NCI-H510A treated with DMSO at 0.1 percent for 48 hours (cell line): ENCODE data around the gene FAM171A1.
A peak's percentile ranks its signal among the peaks of the same experiment; 100 is the strongest.

Experiments used
- DNase-seq: peaks from one replicate; lab custom pipeline; 2025; lab: John Stamatoyannopoulos, UW

FAM171A1 gene

DNA sequence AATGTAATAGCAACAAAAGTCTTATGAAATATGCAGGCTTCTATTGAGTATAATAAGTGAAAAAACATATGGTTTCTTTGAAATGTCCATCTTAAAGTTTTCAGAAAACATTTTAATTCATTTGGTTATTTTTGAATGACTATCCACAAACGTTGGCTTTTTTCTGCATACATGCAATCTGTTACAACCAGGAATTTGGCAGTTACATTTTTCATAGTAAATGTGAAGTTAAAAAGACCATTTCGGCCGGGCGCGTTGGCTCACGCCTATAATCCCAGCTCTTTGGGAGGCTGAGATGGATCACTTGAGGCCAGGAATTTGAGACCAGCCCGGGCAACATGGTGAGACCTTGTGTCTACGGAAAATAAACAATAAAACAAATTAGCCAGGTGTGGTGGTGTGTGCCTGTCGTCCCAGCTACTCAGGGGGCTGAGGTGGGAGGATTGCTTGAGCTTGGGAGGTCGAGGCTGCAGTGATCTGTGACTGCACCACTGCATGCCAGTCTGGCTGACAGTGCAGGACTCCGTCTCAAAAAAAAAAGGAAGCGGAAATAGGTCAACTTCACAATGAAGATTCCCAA is 128.7 kb downstream of the FAM171A1 start:
- DNase-seq, result no peak

- no peak for DNase-seq
Measured at GRCh38 chr10:15241306-15241705, 129.8 kb downstream of the FAM171A1 start.

DNA sequence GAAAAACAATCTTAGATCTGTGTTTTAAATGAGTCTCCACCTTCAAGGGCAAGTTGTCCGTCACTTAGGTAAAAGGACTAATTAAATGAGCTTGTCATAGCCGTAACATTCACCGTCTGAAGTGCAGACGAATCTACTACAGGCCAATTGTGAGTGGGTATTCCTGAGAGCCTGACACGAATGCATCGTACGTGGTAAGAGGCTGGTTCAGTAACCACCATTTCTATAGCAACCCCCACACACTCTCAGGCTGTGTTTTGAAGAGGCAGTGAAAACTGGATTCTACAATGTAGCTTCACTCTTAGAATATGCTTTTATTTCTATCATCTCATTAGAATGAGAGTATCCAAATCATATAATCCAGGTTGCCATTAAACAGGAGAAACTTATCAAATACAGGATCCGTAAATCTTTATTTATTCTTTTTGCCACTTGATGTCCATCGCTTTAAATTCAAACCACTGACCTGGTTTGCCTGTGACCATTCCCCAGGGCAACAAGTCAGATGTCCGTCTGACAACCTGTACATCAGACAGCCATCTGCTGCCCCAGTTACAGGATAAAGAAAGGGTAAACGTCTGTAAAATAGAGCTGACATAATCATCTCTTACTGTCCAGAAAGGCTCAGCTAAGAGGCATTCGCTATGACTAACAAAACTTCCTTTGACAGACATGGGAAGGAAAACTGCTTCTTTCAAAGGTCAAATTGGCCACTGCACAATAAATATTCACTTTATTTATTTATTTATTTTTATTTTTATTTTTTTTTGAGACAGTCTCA is 132.3 kb downstream of the FAM171A1 start:
- no peak for DNase-seq

DNA sequence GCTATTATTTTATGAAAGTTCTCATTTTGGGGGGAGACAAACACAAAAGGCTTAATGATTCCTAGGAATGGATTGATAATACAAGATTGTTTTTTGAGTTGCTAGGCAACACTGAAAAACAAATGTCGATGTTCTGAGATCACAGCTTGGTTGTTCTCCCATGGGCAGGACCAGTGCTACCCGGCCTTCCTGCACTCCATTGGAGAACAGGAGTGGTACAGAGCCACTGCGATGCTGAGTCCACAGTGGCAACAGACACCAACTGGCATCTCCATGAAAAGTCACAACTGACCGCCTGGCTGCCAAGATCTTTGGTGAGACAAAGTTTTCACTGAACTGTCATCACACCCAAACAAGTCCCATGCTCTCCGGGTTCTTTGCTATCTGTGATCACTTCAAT is 133.7 kb downstream of the FAM171A1 start:
- DNase-seq, result no peak

DNA sequence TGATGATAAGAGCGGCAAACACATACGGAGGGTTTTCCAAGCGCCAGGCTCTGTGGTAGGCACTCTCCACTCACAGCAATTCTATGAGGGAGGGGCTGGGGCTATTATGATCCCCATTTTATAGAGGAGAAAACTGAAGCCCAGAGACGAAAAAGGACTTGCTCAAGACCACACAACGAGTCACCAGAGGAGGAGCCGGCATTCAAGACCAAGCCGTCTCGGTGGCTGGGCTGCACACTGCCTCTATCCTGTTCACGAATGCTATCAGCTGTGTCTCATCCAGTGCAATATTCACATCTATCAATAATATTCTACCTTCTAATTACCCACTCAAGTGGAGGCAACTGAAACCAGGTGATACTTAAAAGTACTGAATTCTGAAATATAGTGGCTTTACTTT is 134.7 kb downstream of the FAM171A1 start:
- DNase-seq, result no peak

- no peak for DNase-seq
Measured at GRCh38 chr10:15232279-15232678, 138.8 kb downstream of the FAM171A1 start.

- no peak for DNase-seq
Measured at GRCh38 chr10:15231426-15231825, 139.7 kb downstream of the FAM171A1 start.

- no peak for DNase-seq
Measured at GRCh38 chr10:15230257-15230656, 140.8 kb downstream of the FAM171A1 start.

DNA sequence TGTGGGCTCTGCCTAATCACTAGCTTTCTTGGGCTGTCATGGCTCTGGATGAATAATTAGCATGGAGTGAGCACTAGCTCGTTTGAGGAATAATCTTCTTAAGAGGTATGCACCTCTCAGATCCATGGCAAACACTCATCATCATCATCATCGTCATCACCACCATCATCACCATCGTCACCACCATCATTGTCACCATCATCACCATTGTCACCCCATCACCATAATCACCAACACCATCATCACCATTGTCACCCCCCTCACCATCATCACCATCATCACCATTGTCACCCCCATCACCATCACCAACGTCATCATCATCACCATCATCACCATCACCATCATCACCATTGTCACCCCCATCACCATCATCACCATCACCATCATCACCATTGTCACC is 141.8 kb downstream of the FAM171A1 start:
- DNase-seq, result no peak

DNA sequence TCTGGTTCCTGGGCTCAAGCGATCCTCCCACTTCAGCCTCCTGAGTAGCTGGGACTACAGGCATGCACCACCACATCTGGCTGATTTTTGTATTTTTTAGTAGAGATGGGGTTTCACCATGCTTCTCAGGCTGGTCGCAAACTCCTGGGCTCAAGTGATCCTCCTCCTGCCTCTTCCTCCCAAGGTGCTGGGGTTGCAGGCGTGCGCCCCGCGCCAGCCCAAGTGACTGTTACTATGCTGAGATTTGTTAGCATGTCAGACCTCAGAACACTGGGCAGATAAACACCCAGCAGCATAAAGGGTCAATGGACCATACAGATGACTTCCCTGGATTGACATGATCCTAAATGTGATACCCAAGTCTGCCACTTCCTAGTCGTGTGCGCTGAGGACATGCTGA is 142.7 kb downstream of the FAM171A1 start:
- DNase-seq, result no peak

- DNase-seq, result no peak
Measured at GRCh38 chr10:15227611-15228372, 143.3 kb downstream of the FAM171A1 start.

- DNase-seq, result no peak
Measured at GRCh38 chr10:15225511-15225910, 145.6 kb downstream of the FAM171A1 start.

GRCh38 chr10:15224948-15225347 is 146.1 kb downstream of the FAM171A1 start:
- DNase-seq, result no peak

DNA sequence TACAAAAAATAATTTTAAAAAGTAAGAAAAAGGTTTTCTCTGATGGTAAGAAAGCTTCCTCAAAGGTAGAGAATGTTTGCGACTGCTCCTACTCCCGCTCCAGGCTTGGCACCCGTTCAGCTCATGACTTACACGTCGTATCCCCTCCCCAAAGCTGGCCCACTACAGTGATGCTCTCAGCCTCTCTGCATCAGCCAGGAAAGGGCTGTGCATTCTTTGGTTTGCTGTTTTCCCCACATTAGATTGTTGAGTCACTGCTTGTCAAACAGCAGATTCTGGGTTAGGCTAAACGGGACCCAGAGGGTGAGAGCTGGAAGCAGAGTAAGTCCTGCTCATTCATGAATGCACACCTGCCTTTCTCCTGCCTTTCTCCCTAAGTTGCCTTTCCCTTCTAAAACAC is 147.9 kb downstream of the FAM171A1 start:
- DNase-seq, result no peak

DNA sequence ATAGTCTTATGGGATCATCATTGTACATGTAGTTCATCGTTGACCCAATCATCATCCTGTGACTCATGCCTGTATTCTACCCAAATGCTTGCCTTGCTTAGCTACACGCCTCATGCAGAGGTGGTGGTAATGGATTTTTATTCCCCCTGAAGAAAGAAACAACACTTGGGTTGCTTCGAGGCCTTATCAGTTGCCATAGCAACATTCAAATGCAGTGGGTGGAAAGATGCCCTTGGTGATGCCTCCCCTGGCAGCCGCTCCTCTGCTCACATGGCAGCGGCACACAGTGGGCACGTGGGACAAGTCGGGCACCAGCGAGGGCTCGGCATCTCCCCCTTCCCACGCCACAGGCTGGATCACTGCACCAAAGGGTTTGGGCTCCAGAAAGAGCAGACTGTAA is 148.6 kb downstream of the FAM171A1 start:
- no peak for DNase-seq

DNA sequence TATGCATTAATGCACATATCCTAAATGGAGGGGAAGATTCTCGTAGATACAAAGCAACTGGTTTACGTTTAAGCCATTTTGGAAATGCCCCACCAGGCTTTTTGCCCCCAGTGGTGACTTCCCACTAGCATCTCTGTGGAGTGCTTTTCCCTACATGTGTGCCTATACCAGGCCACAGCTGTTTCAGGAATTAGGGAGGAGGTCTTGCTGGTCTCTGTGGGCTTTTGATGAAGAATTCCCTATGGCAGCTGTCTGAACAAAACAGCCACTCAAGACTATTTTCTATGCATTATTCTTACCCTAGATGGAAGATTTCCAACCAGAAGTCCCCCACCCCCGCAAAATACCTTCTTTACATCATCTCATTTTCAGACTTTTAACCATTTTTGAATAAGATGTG is 150.6 kb downstream of the FAM171A1 start:
- DNase-seq, result no peak

DNA sequence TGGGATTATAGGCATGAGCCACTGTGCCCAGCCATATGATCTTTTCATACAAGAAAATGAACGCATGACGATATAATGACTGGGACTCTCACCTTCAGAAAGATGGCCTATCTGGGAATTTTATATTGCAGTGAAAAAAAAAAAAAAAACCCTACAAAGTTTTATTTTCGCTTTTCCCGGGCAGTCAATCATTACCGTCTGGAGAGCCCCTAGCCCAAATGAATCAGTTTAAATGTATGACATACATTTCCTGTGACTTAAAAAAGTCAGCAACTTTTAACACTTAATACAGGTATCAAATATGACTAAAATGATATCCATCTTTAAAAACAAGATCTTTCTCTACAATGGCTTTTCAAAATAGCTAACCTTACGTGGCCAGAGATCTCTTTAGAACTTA is 154.4 kb downstream of the FAM171A1 start:
- no peak for DNase-seq

DNA sequence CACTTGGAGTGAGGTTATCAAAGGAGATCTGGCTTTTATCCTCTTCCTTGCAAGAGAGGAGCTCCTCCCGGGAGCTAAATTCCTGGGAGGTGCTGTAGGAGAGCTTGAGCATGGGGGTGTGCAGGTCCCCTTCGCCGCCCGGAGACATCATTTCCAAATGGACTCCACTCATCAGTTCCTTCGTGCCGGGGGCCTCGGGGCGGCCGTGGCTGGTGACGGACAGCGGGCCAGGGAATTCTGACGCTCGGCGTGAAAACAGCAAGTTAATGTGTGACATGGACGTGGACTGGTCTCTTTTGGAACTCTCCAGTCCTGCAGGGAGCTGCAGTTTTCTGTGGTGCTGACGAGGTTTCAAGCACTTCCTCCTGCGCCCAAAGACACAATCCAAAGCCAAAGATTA is 156.9 kb downstream of the FAM171A1 start:
- no peak for DNase-seq

- DNase-seq, result no peak
Measured at GRCh38 chr10:15213461-15213861, 157.6 kb downstream of the FAM171A1 start.

DNA sequence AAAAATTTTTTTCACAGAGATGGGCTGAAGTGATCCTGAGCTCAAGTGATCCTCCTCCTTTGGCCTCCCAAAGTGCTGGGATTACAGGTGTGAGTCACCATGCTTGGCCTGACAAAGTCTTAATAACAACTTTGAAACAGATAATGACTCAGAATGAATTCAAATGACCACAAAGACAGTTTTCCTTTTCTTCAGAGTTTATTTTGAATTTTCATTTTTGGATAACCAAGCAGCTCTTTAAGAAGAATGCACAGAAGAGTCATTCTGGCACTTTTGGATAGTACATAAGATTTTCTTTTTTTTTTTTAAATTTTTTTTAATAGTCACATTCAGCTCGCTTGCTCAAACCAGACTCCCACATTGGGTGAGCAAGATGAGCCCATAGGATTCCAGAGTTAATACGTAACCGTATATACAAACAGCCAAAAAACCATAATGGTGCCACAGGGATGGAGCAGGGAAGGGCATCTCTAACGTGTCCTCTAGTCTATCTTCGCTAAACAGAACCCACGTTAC is 159.6 kb downstream of the FAM171A1 start:
- DNase-seq, result no peak

DNA sequence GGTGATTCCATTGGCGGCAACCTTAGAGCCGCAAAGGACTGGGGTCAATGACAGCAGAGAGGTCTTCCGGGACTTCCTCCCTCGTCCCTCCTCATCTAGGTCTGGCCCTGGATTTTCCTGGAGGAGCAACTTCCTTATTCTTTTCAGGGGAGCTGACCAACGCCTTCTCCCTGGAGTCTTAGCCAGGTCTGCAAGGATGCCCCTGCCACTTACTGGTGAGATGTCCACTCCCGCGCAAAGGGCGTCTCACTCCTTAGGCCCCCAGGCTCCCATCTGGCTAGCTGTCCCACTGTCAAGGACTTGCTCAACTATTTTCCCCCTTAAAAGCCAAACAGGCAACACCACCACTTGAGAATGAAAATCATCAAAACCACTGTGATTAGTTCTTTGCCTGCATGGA is 160.6 kb downstream of the FAM171A1 start:
- no peak for DNase-seq

DNA sequence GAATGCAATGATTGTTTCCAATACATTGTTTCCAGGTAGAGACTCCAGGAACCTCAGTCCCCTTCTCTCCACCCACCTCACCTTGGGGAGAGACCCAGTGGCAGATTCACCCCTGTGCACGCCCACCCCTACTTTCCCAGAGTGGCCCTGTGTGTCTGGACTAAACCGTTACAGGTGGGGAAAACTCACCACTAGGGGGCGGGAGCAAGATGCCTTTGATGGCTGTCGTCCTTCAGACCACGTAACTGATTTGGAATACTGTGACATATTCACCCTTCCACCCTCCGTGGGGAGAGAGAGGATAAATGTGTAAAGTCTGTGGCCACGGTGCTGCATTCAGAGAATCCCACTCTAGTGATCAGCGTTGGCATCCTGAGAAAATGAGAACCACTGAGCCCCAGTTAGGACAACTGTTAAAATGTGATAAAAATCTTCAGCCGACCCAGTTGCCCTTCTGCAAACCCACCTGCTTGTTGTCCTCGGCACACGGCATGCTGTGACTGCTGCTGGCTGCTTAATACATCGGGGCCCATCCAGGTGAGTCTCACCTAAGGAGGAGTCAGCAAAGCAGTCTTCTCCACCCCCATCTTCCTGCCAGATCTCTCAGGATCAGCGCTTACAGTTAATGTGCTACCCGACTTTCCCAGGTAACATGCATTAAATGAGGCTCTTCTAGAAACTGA is 161.1 kb downstream of the FAM171A1 start:
- peak; percentile 23 for DNase-seq
